ENCODE data around the gene KAT7. TPM values are rescaled to one million over a fixed set of nuclear protein-coding genes. Genes with fewer than 3 reads are reported as not detected.
"Not testable (repeated sequence)": the region's sequence is repeated elsewhere in the genome, so short reads cannot be mapped to it uniquely, and the experiment has no call there.

The KAT7 gene
- total RNA-seq, 1 experiment from 2014 or later: 39.4 TPM

- H3K4me1 ChIP-seq (replicated peaks): 0 out of 2 replicates have a peak, but pooled peaks cover 3% of the 10 kb centered on the region
- H3K9me3 ChIP-seq (replicated peaks): no peaks in the 10 kb centered on the region
- H3K4me3 ChIP-seq: no peak overlapping the region
- H3K27me3 ChIP-seq (replicated peaks): peaks cover 3% of the 10 kb centered on the region
- no peak overlapping the region for H3K27ac ChIP-seq
- H3K36me3 ChIP-seq: no peaks in the 10 kb centered on the region
- no peak for DNase-seq (ENCODE audit: low read depth in 1 of 2, low spot score in 2 of 2)
Observed at GRCh38 chr17:49753959-49754391, 34.5 kb upstream of the KAT7 start.

GRCh38 chr17:49755663-49756283, 32.7 kb upstream of the KAT7 start:
- H3K4me1 ChIP-seq (replicated peaks): 0 out of 2 replicates have a peak, but pooled peaks cover 4% of the 10 kb centered on the region
- no peak overlapping the region for H3K4me3 ChIP-seq
- no peak for DNase-seq (ENCODE audit: low read depth in 1 of 2, low spot score in 2 of 2)
- no peaks in the 10 kb centered on the region for H3K9me3 ChIP-seq (replicated peaks)
- H3K27me3 ChIP-seq (replicated peaks): peaks cover 6% of the 10 kb centered on the region
- H3K36me3 ChIP-seq: no peaks in the 10 kb centered on the region
- H3K27ac ChIP-seq: no peak overlapping the region

- Histone ChIP-seq H3K4me1 (replicated peaks) (0 out of 2 replicates have a peak, but pooled peaks cover 4% of the 10 kb centered on the region), H3K9me3 (replicated peaks) (no peaks in the 10 kb centered on the region), H3K36me3 (no peaks in the 10 kb centered on the region), H3K27me3 (replicated peaks) (peaks cover 11% of the 10 kb centered on the region), H3K4me3 (no peak overlapping the region), H3K27ac (no peak overlapping the region)
- no peak for DNase-seq (ENCODE audit: low read depth in 1 of 2, low spot score in 2 of 2)
Observed at GRCh38 chr17:49756323-49757150, 31.9 kb upstream of the KAT7 start.

- Histone ChIP-seq H3K4me1 (replicated peaks) (0 out of 2 replicates have a peak, but pooled peaks cover 4% of the 10 kb centered on the region), H3K27ac (no peak overlapping the region), H3K9me3 (replicated peaks) (no peaks in the 10 kb centered on the region), H3K27me3 (replicated peaks) (peaks cover 18% of the 10 kb centered on the region), H3K4me3 (no peak overlapping the region), H3K36me3 (no peaks in the 10 kb centered on the region)
- no peak for DNase-seq (ENCODE audit: low read depth in 1 of 2, low spot score in 2 of 2)
Observed at GRCh38 chr17:49757151-49757777, 31.2 kb upstream of the KAT7 start.

- DNase-seq (ENCODE audit: low read depth in 1 of 2, low spot score in 2 of 2); H3K36me3 ChIP-seq; H3K9me3 ChIP-seq (replicated peaks); H3K4me3 ChIP-seq; H3K4me1 ChIP-seq (replicated peaks); H3K27ac ChIP-seq: not testable (repeated sequence)
- H3K27me3 ChIP-seq (replicated peaks): peaks cover 31% of the 10 kb centered on the region
Observed at GRCh38 chr17:49758464-49759010, 29.9 kb upstream of the KAT7 start.

GRCh38 chr17:49759203-49759602, 29.3 kb upstream of the KAT7 start:
- no peak for DNase-seq (ENCODE audit: low read depth in 1 of 2, low spot score in 2 of 2)
- Histone ChIP-seq H3K36me3 (no peaks in the 10 kb centered on the region), H3K27ac (no peak overlapping the region), H3K4me1 (replicated peaks) (peaks cover 9% of the 10 kb centered on the region), H3K27me3 (replicated peaks) (peaks cover 31% of the 10 kb centered on the region), H3K9me3 (replicated peaks) (no peaks in the 10 kb centered on the region), H3K4me3 (no peak overlapping the region)

- DNase-seq (ENCODE audit: low read depth in 1 of 2, low spot score in 2 of 2): no peak
- no peaks in the 10 kb centered on the region for H3K9me3 ChIP-seq (replicated peaks)
Observed at GRCh38 chr17:49760296-49760695, 28.2 kb upstream of the KAT7 start.

GRCh38 chr17:49760932-49761558, 27.4 kb upstream of the KAT7 start:
- DNase-seq (ENCODE audit: low read depth in 1 of 2, low spot score in 2 of 2): no peak
- H3K27ac ChIP-seq: no peak overlapping the region
- peaks cover 47% of the 10 kb centered on the region for H3K27me3 ChIP-seq (replicated peaks)
- H3K4me3 ChIP-seq: no peak overlapping the region
- H3K36me3 ChIP-seq: no peaks in the 10 kb centered on the region
- H3K4me1 ChIP-seq (replicated peaks): peaks cover 13% of the 10 kb centered on the region
- no peaks in the 10 kb centered on the region for H3K9me3 ChIP-seq (replicated peaks)

More at GRCh38 chr17:49760296-49760695, 28.2 kb upstream of the KAT7 start:
- H3K27ac ChIP-seq: no peak overlapping the region
- H3K4me1 ChIP-seq (replicated peaks): peaks cover 13% of the 10 kb centered on the region
- H3K4me3 ChIP-seq: no peak overlapping the region
- H3K36me3 ChIP-seq: no peaks in the 10 kb centered on the region
- peaks cover 40% of the 10 kb centered on the region for H3K27me3 ChIP-seq (replicated peaks)

GRCh38 chr17:49762151-49762941, 26.1 kb upstream of the KAT7 start:
- Histone ChIP-seq H3K4me1 (replicated peaks) (peaks cover 13% of the 10 kb centered on the region), H3K27me3 (replicated peaks) (peaks cover 60% of the 10 kb centered on the region), H3K36me3 (no peaks in the 10 kb centered on the region), H3K9me3 (replicated peaks) (no peaks in the 10 kb centered on the region; the same call in 1 of the 2 replicates), H3K4me3 (no peak overlapping the region), H3K27ac (no peak overlapping the region)
- no peak for DNase-seq (ENCODE audit: low read depth in 1 of 2, low spot score in 2 of 2)

GRCh38 chr17:49763735-49764558, 24.5 kb upstream of the KAT7 start, which contains the start of gene FAM117A:
FAM117A (minus strand) TSS chr17:49764131; CDS start chr17:49764087, 44 bp downstream.
- DNase-seq (ENCODE audit: low read depth in 1 of 2, low spot score in 2 of 2): peak; percentile 94 to 97
- H3K27ac ChIP-seq: no peak within 1 kb of the TSS
- peaks cover 64% of the 10 kb centered on the region for H3K27me3 ChIP-seq (replicated peaks)
- peak within 1 kb of the TSS; percentile 38 for H3K4me3 ChIP-seq
- peaks cover 11% of the 10 kb centered on the region for H3K4me1 ChIP-seq (replicated peaks)
- no peaks in the 10 kb centered on the region for H3K36me3 ChIP-seq
- no peaks in the 10 kb centered on the region; the same call in 1 of the 2 replicates for H3K9me3 ChIP-seq (replicated peaks)

- H3K27ac ChIP-seq: no peak overlapping the region
- H3K4me3 ChIP-seq: peak overlapping the region; percentile 38
- DNase-seq (ENCODE audit: low read depth in 1 of 2, low spot score in 2 of 2): no peak
- H3K36me3 ChIP-seq: no peaks in the 10 kb centered on the region
- peaks cover 10% of the 10 kb centered on the region for H3K4me1 ChIP-seq (replicated peaks)
- H3K27me3 ChIP-seq (replicated peaks): peaks cover 61% of the 10 kb centered on the region
- H3K9me3 ChIP-seq (replicated peaks): no peaks in the 10 kb centered on the region; the same call in 1 of the 2 replicates
Observed at GRCh38 chr17:49764559-49765180, 23.8 kb upstream of the KAT7 start.

Data from SJSA1 (cell line).